ENCODE measurements around the gene PTPRZ1.

- TF ChIP-seq ZC3H11A (IDR thresholded peaks at IDR 0.05) (no peak), CTCF (IDR thresholded peaks at IDR 0.05) (no peak), TP53 (CRISPR knock-in tag; IDR thresholded peaks at IDR 0.05) (no peak), POLR2A (IDR thresholded peaks at IDR 0.05; ENCODE audit: low read length) (no peak), CHD2 (IDR thresholded peaks at IDR 0.05; ENCODE audit: low read length, partially characterized antibody) (no peak), NR3C1 (IDR thresholded peaks at IDR 0.05) (no peak), CHD4 (IDR thresholded peaks at IDR 0.05; ENCODE audit: borderline replicate concordance) (no peak), EHF (CRISPR knock-in tag; IDR thresholded peaks at IDR 0.05) (no peak), ESRRA (IDR thresholded peaks at IDR 0.05; ENCODE audit: borderline replicate concordance, low read length) (no peak), RAD21 (conservative IDR thresholded peaks at IDR 0.05 in 1 of 2, IDR thresholded peaks at IDR 0.05 in 1 of 2) (no peak), JUNB (IDR thresholded peaks at IDR 0.05) (no peak), EP300 (IDR thresholded peaks at IDR 0.05) (no peak), EHMT2 (IDR thresholded peaks at IDR 0.05; ENCODE audit: low read depth) (no peak), RFX5 (IDR thresholded peaks at IDR 0.05) (no peak)
Observed at GRCh38 chr7:122059542-122059941, 186.6 kb downstream of the PTPRZ1 start.
